ENCODE results near the gene ILF3. TPM values are rescaled to one million over a fixed set of nuclear protein-coding genes. Genes with fewer than 3 reads are reported as not detected.

ILF3 gene
- total and polyA plus RNA-seq, 2 of the 13 experiments (the other 11 are each of a cell fraction or from before 2014, with no cell fraction given): 120 to 173 TPM

GRCh38 chr19:10695401-10696398 is 41.6 kb downstream of the ILF3 start (continued):
- TF ChIP-seq ARID2 (CRISPR knock-in tag; IDR thresholded peaks at IDR 0.05; ENCODE audit: borderline replicate concordance) (peak; percentile 73; the same call in 1 of the 2 replicates), MEIS2 (CRISPR knock-in tag; IDR thresholded peaks at IDR 0.05) (peak; percentile 83; the same call in 1 of the 2 replicates), ZNF326 (CRISPR knock-in tag; IDR thresholded peaks at IDR 0.05; ENCODE audit: borderline replicate concordance) (peak; percentile 64; the same call in 1 of the 2 replicates), ZNF547 (CRISPR knock-in tag; IDR thresholded peaks at IDR 0.05) (peak; percentile 90), ZBTB43 (CRISPR knock-in tag; conservative IDR thresholded peaks at IDR 0.05) (peak; percentile 80), GPN1 (CRISPR knock-in tag; IDR thresholded peaks at IDR 0.05; ENCODE audit: borderline replicate concordance) (peak; percentile 92; the same call in 1 of the 2 replicates), SYNCRIP (IDR thresholded peaks at IDR 0.05; ENCODE audit: insufficient read depth, low read depth, low read length) (no peak), ATAD3A (CRISPR knock-in tag; IDR thresholded peaks at IDR 0.05) (0 out of 2 replicates have a peak, but pooled peaks have one; percentile 58), ZNF232 (CRISPR knock-in tag; IDR thresholded peaks at IDR 0.05; ENCODE audit: borderline replicate concordance) (0 out of 2 replicates have a peak, but pooled peaks have one; percentile 88), ZMYM4 (CRISPR knock-in tag; IDR thresholded peaks at IDR 0.05) (peak; percentile 58), TP53 (CRISPR knock-in tag; conservative IDR thresholded peaks at IDR 0.05) (peak; percentile 71; the same call in 1 of the 2 replicates), RBM22 (optimal IDR thresholded peaks at IDR 0.05; ENCODE audit: low read length) (peak; percentile 95), ZNF296 (CRISPR knock-in tag; conservative IDR thresholded peaks at IDR 0.05) (peak; percentile 86; the same call in 1 of the 2 replicates), HOXA9 (CRISPR knock-in tag; IDR thresholded peaks at IDR 0.05; ENCODE audit: borderline replicate concordance) (no peak), ZBTB4 (CRISPR knock-in tag; IDR thresholded peaks at IDR 0.05; ENCODE audit: borderline replicate concordance) (peak; percentile 38; the same call in 1 of the 2 replicates), ZNF577 (CRISPR knock-in tag; IDR thresholded peaks at IDR 0.05; ENCODE audit: borderline replicate concordance, low read depth) (peak; percentile 69; the same call in 1 of the 2 replicates), GATAD2A (CRISPR knock-in tag; IDR thresholded peaks at IDR 0.05) (peak; percentile 46; the same call in 1 of the 2 replicates), MIER3 (CRISPR knock-in tag; IDR thresholded peaks at IDR 0.05; ENCODE audit: borderline replicate concordance) (peak; percentile 79; the same call in 1 of the 2 replicates)
- TF ChIP-seq, protein P1, sequence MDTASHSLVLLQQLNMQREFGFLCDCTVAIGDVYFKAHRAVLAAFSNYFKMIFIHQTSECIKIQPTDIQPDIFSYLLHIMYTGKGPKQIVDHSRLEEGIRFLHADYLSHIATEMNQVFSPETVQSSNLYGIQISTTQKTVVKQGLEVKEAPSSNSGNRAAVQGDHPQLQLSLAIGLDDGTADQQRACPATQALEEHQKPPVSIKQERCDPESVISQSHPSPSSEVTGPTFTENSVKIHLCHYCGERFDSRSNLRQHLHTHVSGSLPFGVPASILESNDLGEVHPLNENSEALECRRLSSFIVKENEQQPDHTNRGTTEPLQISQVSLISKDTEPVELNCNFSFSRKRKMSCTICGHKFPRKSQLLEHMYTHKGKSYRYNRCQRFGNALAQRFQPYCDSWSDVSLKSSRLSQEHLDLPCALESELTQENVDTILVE (CRISPR knock-in tag; IDR thresholded peaks at IDR 0.05): peak; percentile 75; the same call in 1 of the 2 replicates
- TF ChIP-seq, protein P2, sequence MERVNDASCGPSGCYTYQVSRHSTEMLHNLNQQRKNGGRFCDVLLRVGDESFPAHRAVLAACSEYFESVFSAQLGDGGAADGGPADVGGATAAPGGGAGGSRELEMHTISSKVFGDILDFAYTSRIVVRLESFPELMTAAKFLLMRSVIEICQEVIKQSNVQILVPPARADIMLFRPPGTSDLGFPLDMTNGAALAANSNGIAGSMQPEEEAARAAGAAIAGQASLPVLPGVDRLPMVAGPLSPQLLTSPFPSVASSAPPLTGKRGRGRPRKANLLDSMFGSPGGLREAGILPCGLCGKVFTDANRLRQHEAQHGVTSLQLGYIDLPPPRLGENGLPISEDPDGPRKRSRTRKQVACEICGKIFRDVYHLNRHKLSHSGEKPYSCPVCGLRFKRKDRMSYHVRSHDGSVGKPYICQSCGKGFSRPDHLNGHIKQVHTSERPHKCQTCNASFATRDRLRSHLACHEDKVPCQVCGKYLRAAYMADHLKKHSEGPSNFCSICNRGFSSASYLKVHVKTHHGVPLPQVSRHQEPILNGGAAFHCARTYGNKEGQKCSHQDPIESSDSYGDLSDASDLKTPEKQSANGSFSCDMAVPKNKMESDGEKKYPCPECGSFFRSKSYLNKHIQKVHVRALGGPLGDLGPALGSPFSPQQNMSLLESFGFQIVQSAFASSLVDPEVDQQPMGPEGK (CRISPR knock-in tag; IDR thresholded peaks at IDR 0.05): peak; percentile 58

All from HepG2 (cell line).